ENCODE results near the gene IL22RA2.

Gene IL22RA2

GRCh38 chr6:137136065-137136464 lies 37.4 kb downstream of the IL22RA2 start:
- Histone ChIP-seq H3K4me3 (ENCODE audit: low read depth in 1 of 5, low read length in 5 of 5) (no peak overlapping the region), H3K36me3 (ENCODE audit: control insufficient read depth in 5 of 5, insufficient read depth in 5 of 5, low read length in 5 of 5) (no peaks in the 10 kb centered on the region), H3K27me3 (ENCODE audit: control insufficient read depth in 5 of 5, insufficient read depth in 4 of 5, low read length in 5 of 5) (no peaks in the 10 kb centered on the region), H3K9me3 (ENCODE audit: control insufficient read depth in 5 of 5, low read length in 5 of 5) (peaks cover 0 to 11% (median 3%) of the 10 kb centered on the region in 5 donors), H3K27ac (ENCODE audit: low read depth, low read length) (no peak overlapping the region), H3K9ac (ENCODE audit: low read length in 5 of 5) (no peak overlapping the region), H3K4me1 (ENCODE audit: control insufficient read depth in 5 of 5, insufficient read depth in 5 of 5, low read length in 5 of 5) (no peaks in the 10 kb centered on the region)

DNA sequence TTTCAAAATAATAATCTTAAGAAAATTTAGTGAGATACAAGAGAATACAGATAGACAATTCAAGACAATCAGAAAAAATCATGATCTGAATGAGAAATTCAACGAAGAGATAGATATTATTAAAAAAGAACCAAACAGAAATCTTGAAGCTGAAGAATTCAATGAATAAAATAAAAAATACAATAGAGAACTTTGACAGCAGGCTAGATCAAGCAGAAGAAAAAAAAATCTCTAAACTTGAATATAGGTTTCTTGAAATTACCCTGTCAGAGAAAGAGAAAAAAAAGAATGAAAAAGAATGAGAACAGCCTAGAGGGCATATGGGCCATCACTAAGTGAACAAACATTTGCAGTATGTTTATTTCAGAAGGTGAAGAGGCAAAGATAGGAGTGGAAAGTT lies 39.0 kb downstream of the IL22RA2 start:
- Histone ChIP-seq H3K4me3 (ENCODE audit: low read depth in 1 of 5, low read length in 5 of 5) (no peak overlapping the region), H3K9me3 (ENCODE audit: control insufficient read depth in 5 of 5, low read length in 5 of 5) (peaks cover 0 to 11% (median 3%) of the 10 kb centered on the region in 5 donors), H3K27ac (ENCODE audit: low read depth, low read length) (no peak overlapping the region), H3K36me3 (ENCODE audit: control insufficient read depth in 5 of 5, insufficient read depth in 5 of 5, low read length in 5 of 5) (no peaks in the 10 kb centered on the region), H3K9ac (ENCODE audit: low read length in 5 of 5) (no peak overlapping the region), H3K27me3 (ENCODE audit: control insufficient read depth in 5 of 5, insufficient read depth in 4 of 5, low read length in 5 of 5) (no peaks in the 10 kb centered on the region), H3K4me1 (ENCODE audit: control insufficient read depth in 5 of 5, insufficient read depth in 5 of 5, low read length in 5 of 5) (no peaks in the 10 kb centered on the region)

DNA sequence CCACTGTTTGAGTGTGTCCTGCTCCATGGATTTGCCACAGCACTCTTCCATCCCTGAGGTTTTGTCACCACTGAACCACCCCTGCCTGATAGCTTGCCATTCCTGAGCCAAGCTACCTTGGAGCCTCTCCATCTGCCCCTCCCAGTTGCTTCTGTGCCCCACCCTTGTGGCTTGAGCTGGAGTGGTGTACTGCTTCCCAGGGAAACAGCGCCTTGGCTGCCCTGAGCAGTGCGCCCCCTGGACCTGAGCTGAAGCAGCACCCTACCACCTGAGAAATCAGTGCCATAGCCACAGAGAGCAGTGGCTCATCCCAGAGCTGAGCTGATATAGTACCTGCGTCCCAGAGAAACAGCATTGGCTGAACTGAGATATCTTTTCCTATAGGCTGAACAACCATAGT lies 40.3 kb downstream of the IL22RA2 start:
- Histone ChIP-seq H3K4me1 (ENCODE audit: control insufficient read depth in 5 of 5, insufficient read depth in 5 of 5, low read length in 5 of 5) (no peaks in the 10 kb centered on the region), H3K4me3 (ENCODE audit: low read depth in 1 of 5, low read length in 5 of 5) (no peak overlapping the region), H3K27me3 (ENCODE audit: control insufficient read depth in 5 of 5, insufficient read depth in 4 of 5, low read length in 5 of 5) (no peaks in the 10 kb centered on the region), H3K36me3 (ENCODE audit: control insufficient read depth in 5 of 5, insufficient read depth in 5 of 5, low read length in 5 of 5) (no peaks in the 10 kb centered on the region), H3K9ac (ENCODE audit: low read length in 5 of 5) (no peak overlapping the region), H3K9me3 (ENCODE audit: control insufficient read depth in 5 of 5, low read length in 5 of 5) (peaks cover 2 to 13% (median 6%) of the 10 kb centered on the region in 5 donors), H3K27ac (ENCODE audit: low read depth, low read length) (no peak overlapping the region)

DNA sequence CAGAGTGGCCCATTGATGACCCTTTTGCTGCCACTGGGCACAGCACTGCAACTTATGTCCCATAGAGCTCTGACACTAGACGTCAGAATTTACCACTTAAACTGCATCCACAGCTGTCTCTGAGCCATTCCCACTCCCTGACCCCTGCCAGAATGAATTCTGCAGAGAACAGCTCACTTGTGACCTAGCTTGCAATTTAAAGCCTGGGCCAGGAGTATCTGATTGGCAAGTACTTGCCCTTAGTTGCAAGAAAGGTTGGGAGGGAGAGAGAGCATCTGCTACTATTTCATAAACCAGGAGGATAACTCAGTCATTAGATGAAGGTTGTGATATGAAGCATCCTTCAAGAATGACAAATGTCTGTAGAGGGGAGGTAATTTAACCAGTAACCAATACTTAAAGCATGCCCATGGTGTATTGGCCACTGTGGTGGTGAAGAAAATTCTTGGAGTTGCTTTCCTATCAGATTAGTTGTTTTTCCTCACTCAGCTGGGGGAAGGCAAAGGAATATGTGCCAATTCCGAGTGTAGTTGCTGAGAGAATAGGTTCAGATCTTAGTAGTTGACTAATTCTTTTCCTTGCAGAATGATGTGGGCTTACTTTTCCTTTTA lies 46.5 kb downstream of the IL22RA2 start:
- no peak overlapping the region for H3K4me3 ChIP-seq (ENCODE audit: low read depth in 1 of 5, low read length in 5 of 5)
- H3K9ac ChIP-seq (ENCODE audit: low read length in 5 of 5), result no peak overlapping the region
- no peaks in the 10 kb centered on the region for H3K27me3 ChIP-seq (ENCODE audit: control insufficient read depth in 5 of 5, insufficient read depth in 4 of 5, low read length in 5 of 5)
- H3K36me3 ChIP-seq (ENCODE audit: control insufficient read depth in 5 of 5, insufficient read depth in 5 of 5, low read length in 5 of 5), result no peaks in the 10 kb centered on the region
- peaks cover 0 to 9% (median 0%) of the 10 kb centered on the region in 5 donors for H3K9me3 ChIP-seq (ENCODE audit: control insufficient read depth in 5 of 5, low read length in 5 of 5)
- no peak overlapping the region for H3K27ac ChIP-seq (ENCODE audit: low read depth, low read length)
- H3K4me1 ChIP-seq (ENCODE audit: control insufficient read depth in 5 of 5, insufficient read depth in 5 of 5, low read length in 5 of 5), result no peaks in the 10 kb centered on the region

DNA sequence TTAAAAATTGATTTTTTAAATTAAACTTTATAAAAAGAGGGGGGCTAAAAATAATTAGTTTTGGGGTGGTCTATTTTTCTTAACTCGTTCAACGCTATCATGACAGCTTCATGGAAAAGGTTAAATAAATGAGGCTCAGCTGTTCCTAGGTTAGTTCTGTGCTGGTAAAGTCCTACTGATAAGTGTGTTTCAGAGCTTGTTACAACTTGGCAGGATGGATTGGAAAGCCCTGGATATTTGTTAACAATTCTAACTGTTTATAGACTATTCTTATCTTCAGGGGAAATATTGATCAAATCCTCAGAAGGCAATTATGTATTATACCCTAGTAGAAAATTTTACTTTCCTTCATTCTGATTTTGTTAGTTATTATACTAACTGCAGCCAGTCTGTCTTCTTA lies 50.4 kb downstream of the IL22RA2 start:
- Histone ChIP-seq H3K4me1 (ENCODE audit: control insufficient read depth in 5 of 5, insufficient read depth in 5 of 5, low read length in 5 of 5) (no peaks in the 10 kb centered on the region), H3K27me3 (ENCODE audit: control insufficient read depth in 5 of 5, insufficient read depth in 4 of 5, low read length in 5 of 5) (no peaks in the 10 kb centered on the region), H3K4me3 (ENCODE audit: low read depth in 1 of 5, low read length in 5 of 5) (no peak overlapping the region), H3K9ac (ENCODE audit: low read length in 5 of 5) (no peak overlapping the region), H3K36me3 (ENCODE audit: control insufficient read depth in 5 of 5, insufficient read depth in 5 of 5, low read length in 5 of 5) (no peaks in the 10 kb centered on the region), H3K9me3 (ENCODE audit: control insufficient read depth in 5 of 5, low read length in 5 of 5) (peaks cover 0 to 24% (median 16%) of the 10 kb centered on the region in 5 donors), H3K27ac (ENCODE audit: low read depth, low read length) (no peak overlapping the region)

- no peaks in the 10 kb centered on the region for H3K27me3 ChIP-seq (ENCODE audit: control insufficient read depth in 5 of 5, insufficient read depth in 4 of 5, low read length in 5 of 5)
- H3K27ac ChIP-seq (ENCODE audit: low read depth, low read length), result no peak overlapping the region
- H3K4me3 ChIP-seq (ENCODE audit: low read depth in 1 of 5, low read length in 5 of 5), result no peak overlapping the region
- H3K36me3 ChIP-seq (ENCODE audit: control insufficient read depth in 5 of 5, insufficient read depth in 5 of 5, low read length in 5 of 5), result no peaks in the 10 kb centered on the region
- H3K9me3 ChIP-seq (ENCODE audit: control insufficient read depth in 5 of 5, low read length in 5 of 5), result peaks cover 0 to 24% (median 16%) of the 10 kb centered on the region in 5 donors
- H3K9ac ChIP-seq (ENCODE audit: low read length in 5 of 5), result no peak overlapping the region
- H3K4me1 ChIP-seq (ENCODE audit: control insufficient read depth in 5 of 5, insufficient read depth in 5 of 5, low read length in 5 of 5), result no peaks in the 10 kb centered on the region
These were observed 50.8 kb downstream of the IL22RA2 start for GRCh38 chr6:137122612-137123011.

GRCh38 chr6:137121401-137121997 lies 51.9 kb downstream of the IL22RA2 start:
- Histone ChIP-seq H3K36me3 (ENCODE audit: control insufficient read depth in 5 of 5, insufficient read depth in 5 of 5, low read length in 5 of 5) (no peaks in the 10 kb centered on the region), H3K9ac (ENCODE audit: low read length in 5 of 5) (no peak overlapping the region), H3K4me3 (ENCODE audit: low read depth in 1 of 5, low read length in 5 of 5) (no peak overlapping the region), H3K9me3 (ENCODE audit: control insufficient read depth in 5 of 5, low read length in 5 of 5) (peaks cover 0 to 21% (median 16%) of the 10 kb centered on the region in 5 donors), H3K4me1 (ENCODE audit: control insufficient read depth in 5 of 5, insufficient read depth in 5 of 5, low read length in 5 of 5) (no peaks in the 10 kb centered on the region), H3K27me3 (ENCODE audit: control insufficient read depth in 5 of 5, insufficient read depth in 4 of 5, low read length in 5 of 5) (peaks cover 0 to 4% (median 0%) of the 10 kb centered on the region in 5 donors), H3K27ac (ENCODE audit: low read depth, low read length) (no peak overlapping the region)

- Histone ChIP-seq H3K4me3 (ENCODE audit: low read depth in 1 of 5, low read length in 5 of 5) (no peak overlapping the region), H3K27ac (ENCODE audit: low read depth, low read length) (no peak overlapping the region), H3K9me3 (ENCODE audit: control insufficient read depth in 5 of 5, low read length in 5 of 5) (peaks cover 0 to 21% (median 16%) of the 10 kb centered on the region in 5 donors), H3K36me3 (ENCODE audit: control insufficient read depth in 5 of 5, insufficient read depth in 5 of 5, low read length in 5 of 5) (no peaks in the 10 kb centered on the region), H3K27me3 (ENCODE audit: control insufficient read depth in 5 of 5, insufficient read depth in 4 of 5, low read length in 5 of 5) (peaks cover 0 to 4% (median 0%) of the 10 kb centered on the region in 5 donors), H3K9ac (ENCODE audit: low read length in 5 of 5) (no peak overlapping the region), H3K4me1 (ENCODE audit: control insufficient read depth in 5 of 5, insufficient read depth in 5 of 5, low read length in 5 of 5) (no peaks in the 10 kb centered on the region)
These were observed 52.7 kb downstream of the IL22RA2 start for GRCh38 chr6:137120748-137121147.

GRCh38 chr6:137119196-137120104 lies 54.0 kb downstream of the IL22RA2 start:
- Histone ChIP-seq H3K9ac (ENCODE audit: low read length in 5 of 5) (no peak overlapping the region), H3K36me3 (ENCODE audit: control insufficient read depth in 5 of 5, insufficient read depth in 5 of 5, low read length in 5 of 5) (no peaks in the 10 kb centered on the region), H3K27me3 (ENCODE audit: control insufficient read depth in 5 of 5, insufficient read depth in 4 of 5, low read length in 5 of 5) (peaks cover 0 to 4% (median 0%) of the 10 kb centered on the region in 5 donors), H3K9me3 (ENCODE audit: control insufficient read depth in 5 of 5, low read length in 5 of 5) (peaks cover 0 to 21% (median 16%) of the 10 kb centered on the region in 5 donors), H3K27ac (ENCODE audit: low read depth, low read length) (no peak overlapping the region), H3K4me3 (ENCODE audit: low read depth in 1 of 5, low read length in 5 of 5) (peak overlapping the region in 1 of 5 donors; percentile 37), H3K4me1 (ENCODE audit: control insufficient read depth in 5 of 5, insufficient read depth in 5 of 5, low read length in 5 of 5) (no peaks in the 10 kb centered on the region)

- no peaks in the 10 kb centered on the region for H3K36me3 ChIP-seq (ENCODE audit: control insufficient read depth in 5 of 5, insufficient read depth in 5 of 5, low read length in 5 of 5)
- H3K27ac ChIP-seq (ENCODE audit: low read depth, low read length), result no peak overlapping the region
- H3K9me3 ChIP-seq (ENCODE audit: control insufficient read depth in 5 of 5, low read length in 5 of 5), result peaks cover 0 to 21% (median 16%) of the 10 kb centered on the region in 5 donors
- no peak overlapping the region for H3K9ac ChIP-seq (ENCODE audit: low read length in 5 of 5)
- peaks cover 0 to 4% (median 0%) of the 10 kb centered on the region in 5 donors for H3K27me3 ChIP-seq (ENCODE audit: control insufficient read depth in 5 of 5, insufficient read depth in 4 of 5, low read length in 5 of 5)
- no peak overlapping the region for H3K4me3 ChIP-seq (ENCODE audit: low read depth in 1 of 5, low read length in 5 of 5)
- H3K4me1 ChIP-seq (ENCODE audit: control insufficient read depth in 5 of 5, insufficient read depth in 5 of 5, low read length in 5 of 5), result no peaks in the 10 kb centered on the region
These were observed 55.9 kb downstream of the IL22RA2 start for GRCh38 chr6:137117581-137117980.
